OCI-LY1 (cell line): ENCODE measurements around the gene NOSTRIN.

ENCODE experiments used
- CTCF ChIP-seq: fragments of 200-600 bp; sonication (generic), shearing (Covaris generic); IDR thresholded peaks from 2 replicates; pipeline ENCODE4 v1.5.1; 2017; ENCODE audit warnings: mild to moderate bottlenecking, antibody characterized with exemption, low read length, moderate library complexity, mixed read lengths
- EZH2 ChIP-seq: fragments of 200-600 bp; sonication (generic), shearing (Covaris generic); IDR thresholded peaks from 2 replicates; pipeline ENCODE4 v1.8.0; 2017; ENCODE audit warnings: borderline replicate concordance, mixed run types, mild to moderate bottlenecking, antibody characterized with exemption, low read length, moderate library complexity, mixed read lengths

- TF ChIP-seq CTCF (no peak), EZH2 (no peak)
Observed at GRCh38 chr2:168889635-168890005, 87.2 kb downstream of the NOSTRIN start.
